ENCODE data around the gene CNOT10. TPM values are rescaled to one million over a fixed set of nuclear protein-coding genes. Genes with fewer than 3 reads are reported as not detected.

CNOT10 gene
- total RNA-seq, 6 experiments from 2014 or later: 10.6 to 36.3 (median 12.5) TPM

GRCh38 chr3:32675164-32675563 is 9.8 kb upstream of the CNOT10 start:
- WGBS (ENCODE audit: insufficient coverage, low coverage, low lambda C conversion rate, missing lambda C conversion rate): 86% methylated on average over 1 of the region's 2 CpGs
- H3K27ac ChIP-seq: no peak overlapping the region
- ATAC-seq: no peak
- intact Hi-C loops (cut with DNase I): no loop called here
- TF ChIP-seq CTCF (IDR thresholded peaks at IDR 0.05): no peak
- no peak for TF ChIP-seq POLR2A (IDR thresholded peaks at IDR 0.05)
- H3K36me3 ChIP-seq: no peaks in the 10 kb centered on the region
- no peak for DNase-seq
- H3K9me3 ChIP-seq: no peaks in the 10 kb centered on the region
- H3K4me3 ChIP-seq: no peak overlapping the region
- H3K4me1 ChIP-seq: no peaks in the 10 kb centered on the region
- H3K27me3 ChIP-seq: no peaks in the 10 kb centered on the region

- no peak for ATAC-seq
Observed at GRCh38 chr3:32675650-32676049, 9.3 kb upstream of the CNOT10 start.

DNA sequence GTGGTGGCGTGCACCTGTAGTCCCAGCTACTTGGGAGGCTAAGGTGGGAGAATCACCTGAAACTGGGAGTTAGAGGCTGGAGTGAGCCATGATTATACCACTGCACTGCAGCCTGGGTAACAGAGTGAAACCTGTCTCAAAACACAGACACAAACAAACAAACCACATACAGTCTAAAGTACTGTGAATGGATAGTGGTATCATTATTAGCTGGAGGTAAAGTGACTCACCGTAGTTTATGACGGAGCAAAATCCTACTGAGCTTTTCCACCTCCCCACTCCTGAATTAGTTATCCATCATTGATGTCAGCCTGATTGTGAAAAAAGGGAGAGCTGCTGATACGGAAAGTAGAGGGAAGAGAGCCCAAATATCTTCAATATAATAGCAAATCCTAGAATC is 3.2 kb upstream of the CNOT10 start:
- TF ChIP-seq POLR2A (IDR thresholded peaks at IDR 0.05): no peak
- no peak for TF ChIP-seq CTCF (IDR thresholded peaks at IDR 0.05)
- no peaks in the 10 kb centered on the region for H3K27me3 ChIP-seq
- H3K36me3 ChIP-seq: no peaks in the 10 kb centered on the region
- 100% methylated on average over 2 of the region's 4 CpGs for WGBS (ENCODE audit: insufficient coverage, low coverage, low lambda C conversion rate, missing lambda C conversion rate)
- DNase-seq (no peak), ATAC-seq (no peak)
- H3K27ac ChIP-seq: no peak overlapping the region
- H3K4me3 ChIP-seq: no peak overlapping the region
- intact Hi-C loops (cut with DNase I): no loop called here
- peaks cover 0 to 9% (median 4%) of the 10 kb centered on the region in 4 donors for H3K4me1 ChIP-seq
- H3K9me3 ChIP-seq: no peaks in the 10 kb centered on the region

More at GRCh38 chr3:32675650-32676049, 9.3 kb upstream of the CNOT10 start:
- no peak overlapping the region for H3K27ac ChIP-seq
- H3K27me3 ChIP-seq: no peaks in the 10 kb centered on the region
- H3K4me1 ChIP-seq: no peaks in the 10 kb centered on the region
- intact Hi-C loops (cut with DNase I): no loop called here
- no peaks in the 10 kb centered on the region for H3K9me3 ChIP-seq
- no peak for DNase-seq
- H3K36me3 ChIP-seq: no peaks in the 10 kb centered on the region
- WGBS (ENCODE audit: insufficient coverage, low coverage, low lambda C conversion rate, missing lambda C conversion rate): 20% methylated on average over 1 of the region's 1 CpG
- TF ChIP-seq CTCF (IDR thresholded peaks at IDR 0.05) (no peak), POLR2A (IDR thresholded peaks at IDR 0.05) (no peak)
- no peak overlapping the region for H3K4me3 ChIP-seq

GRCh38 chr3:32684029-32684799 is 774 bp upstream of the CNOT10 start:
- no peaks in the 10 kb centered on the region for H3K27me3 ChIP-seq
- no peaks in the 10 kb centered on the region for H3K36me3 ChIP-seq
- H3K4me3 ChIP-seq: peak overlapping the region; percentile 79 to 89 (median 83)
- TF ChIP-seq POLR2A (IDR thresholded peaks at IDR 0.05) (no peak), CTCF (IDR thresholded peaks at IDR 0.05) (no peak)
- no peaks in the 10 kb centered on the region for H3K9me3 ChIP-seq
- H3K27ac ChIP-seq: peak overlapping the region; percentile 57 to 65 (median 58)
- ATAC-seq (no peak), DNase-seq (no peak)
- WGBS (ENCODE audit: insufficient coverage, low coverage, low lambda C conversion rate, missing lambda C conversion rate): 10% methylated on average over 3 of the region's 4 CpGs
- H3K4me1 ChIP-seq: peaks cover 0 to 9% (median 4%) of the 10 kb centered on the region in 4 donors
- intact Hi-C loops (cut with DNase I): no loop called here
